COR-L47 (cell line): ENCODE results near the gene ZDHHC24.

ENCODE experiments used
- DNase-seq: peaks from one replicate; lab custom pipeline; 2025; lab: John Stamatoyannopoulos, UW

The ZDHHC24 gene

GRCh38 chr11:66473608-66474515 is 72.0 kb downstream of the ZDHHC24 start:
- DNase-seq = no peak

GRCh38 chr11:66473167-66473566 is 72.7 kb downstream of the ZDHHC24 start:
- DNase-seq = no peak

- DNase-seq = no peak
These were observed 73.8 kb downstream of the ZDHHC24 start for GRCh38 chr11:66472054-66472453.

- no peak for DNase-seq
These were observed 74.7 kb downstream of the ZDHHC24 start for GRCh38 chr11:66471142-66471541.
